LHCN-M2 (cell line): ENCODE measurements around the gene STK11IP. TPM values are rescaled to one million over a fixed set of nuclear protein-coding genes. Genes with fewer than 3 reads are reported as not detected.

Experiments
- DNase-seq: peaks from one replicate; pipeline ENCODE4 v3.0.0-alpha.2; 2012; ENCODE audit warnings: low read depth
- polyA plus RNA-seq: library from polyadenylated mRNA; unstranded; fragments of >200 nt; gene quantifications from one replicate; pipeline ENCODE4 v1.2.1, GENCODE V29; 2012; ENCODE audit warnings: missing spikeins
- total RNA-seq: library from RNA; depleted of rRNA; stranded (reverse); fragments of >200 nt; gene quantifications from 2 replicates; pipeline ENCODE4 v1.2.3, GENCODE V29; 2014; rRNA removed

STK11IP gene, protein sequence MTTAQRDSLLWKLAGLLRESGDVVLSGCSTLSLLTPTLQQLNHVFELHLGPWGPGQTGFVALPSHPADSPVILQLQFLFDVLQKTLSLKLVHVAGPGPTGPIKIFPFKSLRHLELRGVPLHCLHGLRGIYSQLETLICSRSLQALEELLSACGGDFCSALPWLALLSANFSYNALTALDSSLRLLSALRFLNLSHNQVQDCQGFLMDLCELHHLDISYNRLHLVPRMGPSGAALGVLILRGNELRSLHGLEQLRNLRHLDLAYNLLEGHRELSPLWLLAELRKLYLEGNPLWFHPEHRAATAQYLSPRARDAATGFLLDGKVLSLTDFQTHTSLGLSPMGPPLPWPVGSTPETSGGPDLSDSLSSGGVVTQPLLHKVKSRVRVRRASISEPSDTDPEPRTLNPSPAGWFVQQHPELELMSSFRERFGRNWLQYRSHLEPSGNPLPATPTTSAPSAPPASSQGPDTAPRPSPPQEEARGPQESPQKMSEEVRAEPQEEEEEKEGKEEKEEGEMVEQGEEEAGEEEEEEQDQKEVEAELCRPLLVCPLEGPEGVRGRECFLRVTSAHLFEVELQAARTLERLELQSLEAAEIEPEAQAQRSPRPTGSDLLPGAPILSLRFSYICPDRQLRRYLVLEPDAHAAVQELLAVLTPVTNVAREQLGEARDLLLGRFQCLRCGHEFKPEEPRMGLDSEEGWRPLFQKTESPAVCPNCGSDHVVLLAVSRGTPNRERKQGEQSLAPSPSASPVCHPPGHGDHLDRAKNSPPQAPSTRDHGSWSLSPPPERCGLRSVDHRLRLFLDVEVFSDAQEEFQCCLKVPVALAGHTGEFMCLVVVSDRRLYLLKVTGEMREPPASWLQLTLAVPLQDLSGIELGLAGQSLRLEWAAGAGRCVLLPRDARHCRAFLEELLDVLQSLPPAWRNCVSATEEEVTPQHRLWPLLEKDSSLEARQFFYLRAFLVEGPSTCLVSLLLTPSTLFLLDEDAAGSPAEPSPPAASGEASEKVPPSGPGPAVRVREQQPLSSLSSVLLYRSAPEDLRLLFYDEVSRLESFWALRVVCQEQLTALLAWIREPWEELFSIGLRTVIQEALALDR
- total RNA-seq = 11.6 and 13.2 TPM in 2 replicates
- 12.3 TPM for polyA plus RNA-seq

- DNase-seq = peak; percentile 97
Measured at GRCh38 chr2:219597552-219598307, at the start of gene STK11IP. Gene STK11IP, plus strand, starts transcription at chr2:219597857. Its CDS starts 263 bp downstream, at chr2:219598120.

- no peak for DNase-seq
Measured at GRCh38 chr2:219548990-219549389, 48.7 kb upstream of the STK11IP start.

GRCh38 chr2:219549619-219550018 is 48.0 kb upstream of the STK11IP start:
- no peak for DNase-seq

DNA sequence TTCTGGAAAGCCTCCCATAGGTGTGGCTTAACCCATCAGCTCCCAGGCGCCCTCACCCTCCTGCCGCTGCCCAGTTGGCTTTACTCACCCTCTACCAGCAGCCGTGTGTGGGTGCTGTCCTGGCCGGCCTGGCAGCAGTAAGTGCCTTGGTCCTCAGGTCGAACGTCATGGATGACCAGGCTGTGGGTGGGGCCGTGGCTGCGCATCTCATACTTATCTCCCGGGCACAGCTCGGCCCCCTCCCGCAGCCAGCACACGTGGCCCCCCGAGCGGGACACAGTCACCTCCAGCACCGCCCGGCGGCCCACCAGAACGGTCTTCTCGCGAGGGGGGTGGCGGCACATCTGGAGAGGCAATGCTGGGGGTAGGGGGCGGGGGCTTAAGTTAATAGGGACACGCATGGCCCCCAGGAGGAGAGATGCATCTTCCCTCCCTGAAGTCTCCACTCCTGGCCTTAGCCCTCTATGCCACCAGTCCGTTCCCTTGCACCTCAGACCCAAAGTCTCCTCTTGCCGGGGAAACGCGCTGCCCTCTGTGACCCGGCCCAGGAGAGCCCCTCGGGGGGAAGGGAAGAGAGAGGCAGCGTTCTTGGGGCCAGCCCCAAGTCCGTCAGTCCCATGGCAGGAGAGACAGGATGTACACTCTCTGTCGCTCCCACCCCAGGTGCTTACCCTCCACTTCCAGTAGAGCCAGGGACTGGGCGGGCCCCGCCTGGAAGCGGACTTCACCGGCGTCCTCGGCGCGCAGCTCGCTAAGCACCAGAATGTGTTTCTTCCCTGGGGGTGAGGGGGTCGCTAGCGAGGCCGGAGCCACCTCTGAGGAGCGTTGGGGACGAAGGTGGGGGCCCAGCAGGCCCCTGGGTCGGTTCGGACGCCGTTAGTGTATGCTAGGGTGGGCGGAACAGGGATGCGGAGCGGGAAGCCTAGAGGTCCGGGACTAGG is 45.9 kb upstream of the STK11IP start:
- DNase-seq = peak; percentile 66

GRCh38 chr2:219552382-219553167 is 45.1 kb upstream of the STK11IP start:
- DNase-seq = peak; percentile 74

GRCh38 chr2:219553168-219553417 is 44.6 kb upstream of the STK11IP start:
- no peak for DNase-seq

DNA sequence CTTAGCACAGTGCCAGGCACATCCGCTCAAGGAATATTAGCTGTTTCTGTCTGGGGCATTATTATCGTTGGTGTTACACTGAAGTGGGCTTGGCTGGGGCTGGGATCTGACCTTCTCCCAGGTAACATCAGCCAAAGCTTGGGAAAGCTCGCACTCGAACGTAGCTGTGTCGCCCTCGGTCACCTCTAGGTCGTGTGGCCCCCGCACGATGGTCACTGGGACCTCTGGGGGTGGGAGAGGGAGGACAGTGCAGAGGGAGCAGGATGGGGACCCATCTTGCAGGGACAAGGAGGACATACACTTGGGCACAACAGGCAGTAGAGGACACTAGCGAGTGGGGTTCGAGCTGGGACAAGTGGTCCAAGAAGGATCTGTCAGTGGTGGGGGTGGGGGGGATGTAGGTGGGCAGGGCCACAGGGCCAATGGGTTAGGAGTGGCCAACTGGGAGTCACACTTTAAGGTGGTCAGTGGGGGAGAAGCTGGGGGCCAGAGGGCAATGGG is 44.1 kb upstream of the STK11IP start:
- no peak for DNase-seq

GRCh38 chr2:219554350-219554749 is 43.3 kb upstream of the STK11IP start:
- DNase-seq = no peak

DNA sequence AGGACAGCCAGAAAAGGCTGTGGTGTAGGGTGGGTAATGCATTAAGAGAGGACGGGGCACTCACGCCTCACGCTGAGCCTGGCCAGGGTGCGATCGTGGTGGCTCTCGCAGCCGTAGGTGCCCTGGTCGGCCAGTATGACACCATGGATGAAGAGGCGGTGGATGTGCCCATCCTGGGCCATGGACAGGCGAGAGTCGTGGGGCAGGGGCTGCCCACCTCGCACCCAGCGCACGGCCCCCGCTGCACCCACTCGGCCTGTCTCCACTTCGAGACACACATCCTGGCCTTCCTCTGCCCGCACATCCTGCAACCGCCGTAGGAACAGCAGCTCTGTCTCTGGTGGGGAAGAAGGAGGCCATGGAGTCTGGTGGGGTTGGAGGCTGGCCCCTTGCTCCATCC is 41.7 kb upstream of the STK11IP start:
- no peak for DNase-seq

- DNase-seq = no peak
Measured at GRCh38 chr2:219556413-219556812, 41.2 kb upstream of the STK11IP start.

DNA sequence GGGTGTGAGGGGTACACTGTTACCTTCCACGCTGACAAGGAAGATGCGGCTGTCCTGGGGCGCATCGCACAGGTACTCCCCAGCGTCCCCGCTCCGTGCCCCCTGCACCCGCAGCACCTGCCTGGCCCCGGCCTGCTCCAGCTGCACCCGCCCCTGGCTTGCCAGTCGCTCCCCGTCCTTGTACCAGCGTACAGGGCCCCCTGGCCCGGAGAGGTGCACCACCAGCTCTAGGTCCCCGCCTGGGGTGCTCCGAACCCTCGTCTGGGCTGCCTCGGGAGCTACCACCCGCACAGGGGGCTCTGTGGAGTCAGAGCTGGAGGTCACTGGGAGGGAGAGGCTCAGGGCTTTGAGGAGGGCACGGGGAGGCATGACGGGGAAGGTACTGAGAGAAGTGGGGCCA is 40.3 kb upstream of the STK11IP start:
- DNase-seq = no peak

DNA sequence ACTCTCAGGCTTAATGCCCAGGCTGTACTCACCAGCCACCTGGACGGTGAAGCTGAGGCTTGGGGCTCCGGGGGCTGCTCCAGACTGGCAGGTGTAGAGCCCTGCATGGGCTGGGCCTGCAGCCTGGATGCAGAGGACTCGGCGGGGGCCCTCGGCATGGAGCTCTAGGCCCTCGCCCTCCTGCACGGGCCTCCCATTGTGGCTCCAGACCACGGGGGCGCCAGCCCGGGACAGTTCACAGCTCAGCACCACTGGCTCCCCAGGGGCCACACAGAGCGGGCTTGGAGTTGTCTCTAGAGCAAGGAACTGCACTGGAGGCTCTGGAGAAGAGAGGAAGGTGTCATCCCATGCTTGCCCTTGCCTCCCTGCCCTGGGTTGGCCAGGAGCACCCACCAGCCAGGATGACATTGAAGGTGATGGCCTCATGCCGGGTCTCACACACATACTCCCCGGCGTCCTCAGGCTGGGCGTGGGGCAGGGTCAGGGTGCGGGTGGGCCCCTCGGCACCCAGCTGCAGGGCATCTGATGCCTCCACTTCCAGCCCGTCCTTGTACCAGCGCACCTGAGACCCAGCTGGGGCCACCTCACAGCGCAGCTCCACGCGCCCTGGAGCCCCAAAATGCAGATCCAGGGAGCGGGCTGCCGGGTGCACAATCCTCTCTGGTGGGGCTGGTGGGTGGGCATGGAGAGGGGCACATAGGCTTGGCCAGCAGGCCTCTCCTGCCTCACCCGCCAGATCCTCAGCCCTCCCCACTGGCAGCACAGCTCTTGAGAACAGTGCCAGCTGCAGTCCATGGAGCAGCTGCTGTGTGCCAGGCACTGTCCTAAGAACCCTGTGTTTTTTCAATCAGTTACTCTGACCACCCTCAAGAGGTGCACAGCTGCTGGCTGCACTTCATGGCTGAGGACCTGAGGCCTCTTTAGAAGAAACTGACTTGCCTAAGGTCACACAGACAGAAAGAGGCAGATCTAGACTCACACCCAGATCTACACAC is 39.6 kb upstream of the STK11IP start:
- peak; percentile 23 for DNase-seq

- no peak for DNase-seq
Measured at GRCh38 chr2:219559156-219559915, 38.3 kb upstream of the STK11IP start.

GRCh38 chr2:219560037-219560892 is 37.4 kb upstream of the STK11IP start:
- no peak for DNase-seq

DNA sequence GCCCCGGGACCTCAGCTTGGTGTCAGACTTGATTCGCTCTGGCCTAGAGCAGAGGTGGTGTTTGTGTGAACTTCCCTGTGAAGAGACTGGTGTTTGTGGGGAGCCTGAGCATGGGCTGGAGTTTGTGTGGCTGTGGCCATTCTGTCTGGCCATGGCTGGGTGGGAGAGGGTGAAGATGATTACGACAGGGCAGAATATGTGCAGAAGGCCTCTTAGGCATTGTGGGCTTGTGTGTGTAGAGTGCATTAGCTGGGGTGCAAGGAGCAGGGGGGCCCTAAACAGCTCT is 36.8 kb upstream of the STK11IP start:
- no peak for DNase-seq

DNA sequence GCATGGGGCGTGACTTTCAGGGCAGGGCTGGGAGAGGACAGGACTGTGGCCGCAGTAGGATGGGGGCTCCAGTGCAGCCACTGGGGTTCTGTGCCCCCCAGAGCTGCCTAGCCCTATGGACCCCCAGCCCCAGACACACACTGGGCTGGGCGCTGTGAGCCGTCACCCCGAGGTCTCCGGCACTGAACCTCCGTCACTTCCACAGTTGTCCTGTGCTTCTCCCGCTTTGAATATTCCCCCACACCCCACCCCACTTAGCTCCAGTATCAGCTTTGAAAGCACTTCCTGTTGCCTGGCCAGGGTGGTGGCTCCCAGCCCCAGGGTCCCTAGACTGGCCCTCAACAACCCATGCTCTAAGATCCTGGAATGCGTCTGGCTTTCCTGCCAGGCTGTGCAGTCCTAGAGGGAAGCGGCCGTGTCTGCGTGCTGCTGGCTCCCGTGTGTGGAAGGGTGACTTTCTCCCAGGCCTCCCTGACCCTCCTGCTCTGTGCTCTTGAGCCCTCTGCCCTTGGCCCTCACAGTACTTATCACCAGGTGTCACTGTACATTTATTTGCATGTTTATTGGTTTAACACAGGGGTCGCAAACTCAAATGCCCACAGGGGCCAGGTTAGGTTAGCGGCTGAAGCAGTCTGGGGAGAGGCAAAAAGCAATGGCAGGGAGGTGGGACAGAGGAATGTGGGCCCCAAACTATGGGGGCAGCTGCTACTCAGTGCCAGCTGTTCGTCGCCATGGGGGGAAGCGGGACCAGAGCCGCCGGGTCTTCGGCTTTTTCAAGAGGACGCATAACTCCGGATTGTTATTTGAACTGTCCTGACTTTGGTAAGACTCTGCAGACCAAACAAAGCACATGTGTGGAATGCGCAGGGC is 36.2 kb upstream of the STK11IP start:
- no peak for DNase-seq
